GM23248 (cell line): ENCODE data around the gene DNASE1L2.

Experiments
- EZH2 ChIP-seq: fragments of 200-600 bp; sonication (generic); IDR thresholded peaks from 2 replicates; pipeline ENCODE4 v1.6.1; 2018; ENCODE audit warnings: antibody characterized with exemption, mild to moderate bottlenecking; ENCODE audit not compliant: insufficient read depth, poor library complexity, severe bottlenecking
- EZH2phosphoT487 ChIP-seq: fragments of 200-600 bp; sonication (generic); IDR thresholded peaks from 2 replicates; pipeline ENCODE4 v1.6.1; 2018; ENCODE audit warnings: antibody characterized with exemption, moderate library complexity, mild to moderate bottlenecking, low read depth; ENCODE audit not compliant: insufficient read depth

GRCh38 chr16:2243781-2244180 lies 7.5 kb downstream of the DNASE1L2 start:
- TF ChIP-seq EZH2 (no peak), EZH2phosphoT487 (no peak)
